Chondrocyte (in vitro differentiated cells): ENCODE results near the gene ARHGEF4. TPM values are rescaled to one million over a fixed set of nuclear protein-coding genes. Genes with fewer than 3 reads are reported as not detected.

Experiments
- DNase-seq: peaks from one replicate; pipeline ENCODE4 v3.0.0; 2021; ENCODE audit warnings: mixed read lengths, low spot score
- H3K27ac Mint-ChIP-seq: one replicate; pipeline ENCODE4 v1.8.0; 2021; ENCODE audit warnings: mild to moderate bottlenecking, moderate library complexity, mixed read lengths; ENCODE audit not compliant: unreplicated experiment
- H3K27me3 Mint-ChIP-seq: 2 replicates; pipeline ENCODE4 v1.8.0; 2021; ENCODE audit warnings: low read depth, mixed read lengths
- H3K36me3 Mint-ChIP-seq: 2 replicates; pipeline ENCODE4 v1.8.0; 2021; ENCODE audit warnings: low read depth, mixed read lengths
- H3K4me1 Mint-ChIP-seq: 2 replicates; pipeline ENCODE4 v1.8.0; 2021; ENCODE audit warnings: low read depth, mild to moderate bottlenecking, mixed read lengths
- H3K4me3 Mint-ChIP-seq: one replicate; pipeline ENCODE4 v1.8.0; 2021; ENCODE audit warnings: mild to moderate bottlenecking, moderate library complexity, mixed read lengths; ENCODE audit not compliant: unreplicated experiment
- H3K9me3 Mint-ChIP-seq: 2 replicates; pipeline ENCODE4 v1.8.0; 2021; ENCODE audit warnings: low read depth, mixed read lengths
- total RNA-seq: library from RNA; stranded (reverse); gene quantifications from 3 replicates; pipeline ENCODE4 v1.2.1, GENCODE V29; 2021
- TF ChIP-seq, protein P1 (sequence below): fragments of 200-600 bp; sonication (generic); IDR thresholded peaks from 2 replicates; pipeline ENCODE4 v1.5.0; 2021; ENCODE audit warnings: antibody characterized with exemption, mild to moderate bottlenecking, moderate library complexity

The ARHGEF4 gene
- total RNA-seq, 1 donor from 2014 or later, result 12.3 TPM

DNA sequence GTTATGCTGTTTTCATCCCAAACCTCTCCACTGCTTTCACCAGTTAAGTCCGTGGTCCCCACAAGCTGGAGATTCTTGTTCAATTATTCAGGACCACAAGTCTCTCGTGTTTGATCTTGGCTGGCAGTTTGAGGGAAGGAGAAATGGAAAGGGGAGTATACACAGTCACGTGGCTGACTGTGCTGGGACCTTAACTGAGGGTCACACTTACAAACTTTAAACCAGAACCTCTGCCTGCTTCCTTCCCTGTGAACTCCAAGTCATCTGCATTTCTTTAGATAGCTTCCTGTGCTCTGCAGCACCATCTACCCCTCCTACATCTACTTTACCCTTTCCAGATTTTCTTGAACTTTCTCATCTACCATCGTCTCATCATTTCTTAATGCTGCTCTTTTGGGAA is 91.7 kb downstream of the ARHGEF4 start:
- Mint-ChIP-seq H3K4me3 (no peak overlapping the region), H3K36me3 (no peaks in the 10 kb centered on the region), H3K27me3 (peaks cover 14% of the 10 kb centered on the region), H3K4me1 (no peaks in the 10 kb centered on the region), H3K9me3 (peaks cover 22% of the 10 kb centered on the region), H3K27ac (no peak overlapping the region)
- no peak for DNase-seq
- TF ChIP-seq, protein P1, sequence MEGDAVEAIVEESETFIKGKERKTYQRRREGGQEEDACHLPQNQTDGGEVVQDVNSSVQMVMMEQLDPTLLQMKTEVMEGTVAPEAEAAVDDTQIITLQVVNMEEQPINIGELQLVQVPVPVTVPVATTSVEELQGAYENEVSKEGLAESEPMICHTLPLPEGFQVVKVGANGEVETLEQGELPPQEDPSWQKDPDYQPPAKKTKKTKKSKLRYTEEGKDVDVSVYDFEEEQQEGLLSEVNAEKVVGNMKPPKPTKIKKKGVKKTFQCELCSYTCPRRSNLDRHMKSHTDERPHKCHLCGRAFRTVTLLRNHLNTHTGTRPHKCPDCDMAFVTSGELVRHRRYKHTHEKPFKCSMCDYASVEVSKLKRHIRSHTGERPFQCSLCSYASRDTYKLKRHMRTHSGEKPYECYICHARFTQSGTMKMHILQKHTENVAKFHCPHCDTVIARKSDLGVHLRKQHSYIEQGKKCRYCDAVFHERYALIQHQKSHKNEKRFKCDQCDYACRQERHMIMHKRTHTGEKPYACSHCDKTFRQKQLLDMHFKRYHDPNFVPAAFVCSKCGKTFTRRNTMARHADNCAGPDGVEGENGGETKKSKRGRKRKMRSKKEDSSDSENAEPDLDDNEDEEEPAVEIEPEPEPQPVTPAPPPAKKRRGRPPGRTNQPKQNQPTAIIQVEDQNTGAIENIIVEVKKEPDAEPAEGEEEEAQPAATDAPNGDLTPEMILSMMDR, result no peak

DNA sequence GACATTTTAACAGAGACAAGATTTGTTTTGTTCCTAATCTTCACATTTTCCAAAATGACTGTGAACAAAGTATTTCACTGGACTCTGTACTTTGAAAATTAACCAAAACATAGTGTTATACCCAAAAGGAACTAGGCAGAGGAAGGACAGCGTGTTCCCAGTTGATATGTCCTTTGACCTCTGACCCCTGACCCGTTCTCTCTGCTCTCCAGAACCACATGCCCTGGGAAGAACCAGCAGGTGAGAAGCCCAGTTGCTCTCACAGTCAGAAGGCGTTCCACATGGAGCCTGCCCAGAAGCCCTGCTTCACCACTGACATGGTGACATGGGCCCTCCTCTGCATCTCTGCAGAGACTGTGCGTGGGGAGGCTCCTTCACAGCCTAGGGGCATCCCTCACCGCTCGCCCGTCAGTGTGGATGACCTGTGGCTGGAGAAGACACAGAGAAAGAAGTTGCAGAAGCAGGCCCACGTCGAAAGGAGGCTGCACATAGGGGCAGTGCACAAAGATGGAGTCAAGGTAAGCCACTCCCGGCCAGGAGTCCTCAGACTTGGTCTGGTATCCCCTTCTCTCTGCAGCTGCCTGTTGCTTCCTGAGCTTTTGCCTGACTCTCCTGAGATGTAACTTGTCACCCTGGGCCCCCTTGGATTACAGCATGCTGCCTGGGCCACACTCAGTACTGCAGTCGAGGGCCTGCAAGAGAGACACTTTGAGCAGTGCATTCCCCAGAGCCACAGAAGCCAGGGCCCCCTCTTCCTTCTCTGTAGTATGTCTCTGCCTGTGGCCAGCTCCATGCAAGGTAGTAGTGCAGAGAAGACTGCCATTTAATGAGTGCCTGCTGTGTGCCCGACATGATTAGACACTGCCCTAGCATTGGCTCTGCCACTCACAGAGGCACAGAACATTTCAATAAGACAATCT is 94.3 kb downstream of the ARHGEF4 start:
- H3K9me3 Mint-ChIP-seq, result peaks cover 23% of the 10 kb centered on the region
- DNase-seq, result no peak
- no peak overlapping the region for H3K27ac Mint-ChIP-seq
- TF ChIP-seq, protein P1, result no peak
- H3K4me3 Mint-ChIP-seq, result no peak overlapping the region
- no peaks in the 10 kb centered on the region for H3K4me1 Mint-ChIP-seq
- no peaks in the 10 kb centered on the region for H3K36me3 Mint-ChIP-seq
- peaks cover 17% of the 10 kb centered on the region for H3K27me3 Mint-ChIP-seq

DNA sequence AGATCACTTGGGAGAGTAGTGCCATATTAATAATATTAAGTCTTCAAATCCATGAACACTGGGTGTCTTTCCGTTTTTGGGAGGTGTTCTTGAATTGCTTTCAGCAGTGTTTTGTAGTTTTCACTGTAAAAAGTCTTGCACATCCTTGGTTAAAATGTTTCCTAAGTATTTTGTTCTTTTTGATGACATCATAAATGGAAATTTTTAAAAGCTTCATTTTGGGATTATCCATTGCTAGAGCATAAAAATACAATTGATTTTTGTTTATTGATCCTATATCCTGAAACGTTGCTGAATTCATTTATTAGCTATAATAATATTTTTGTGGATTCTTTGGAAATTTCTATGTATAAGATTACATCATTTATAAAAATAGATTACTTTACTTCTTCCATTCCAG is 96.8 kb downstream of the ARHGEF4 start:
- TF ChIP-seq, protein P1, result no peak
- peaks cover 8% of the 10 kb centered on the region for H3K27me3 Mint-ChIP-seq
- H3K9me3 Mint-ChIP-seq, result peaks cover 19% of the 10 kb centered on the region
- DNase-seq, result no peak
- no peak overlapping the region for H3K4me3 Mint-ChIP-seq
- peaks cover 4% of the 10 kb centered on the region for H3K36me3 Mint-ChIP-seq
- H3K4me1 Mint-ChIP-seq, result no peaks in the 10 kb centered on the region
- H3K27ac Mint-ChIP-seq, result no peak overlapping the region

DNA sequence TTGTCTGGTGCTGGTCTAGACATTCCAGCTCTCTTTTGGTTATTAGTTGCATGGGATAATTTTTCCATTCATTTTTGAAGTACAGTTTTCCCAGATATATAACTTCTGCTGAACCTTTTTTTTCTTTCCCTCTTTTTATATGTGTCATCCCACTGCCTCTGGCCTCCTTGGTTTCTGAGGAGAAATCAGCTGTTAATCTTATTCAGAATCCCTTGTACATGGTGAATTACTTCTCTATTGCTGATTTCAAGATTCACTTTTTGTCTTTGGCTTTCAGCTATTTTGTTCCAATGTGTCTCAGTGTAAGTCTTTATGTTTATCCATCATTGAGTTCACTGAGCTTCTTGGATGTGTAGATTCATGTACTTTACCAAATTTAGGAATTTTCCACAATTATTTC is 99.7 kb downstream of the ARHGEF4 start:
- Mint-ChIP-seq H3K9me3 (peaks cover 19% of the 10 kb centered on the region), H3K36me3 (peaks cover 4% of the 10 kb centered on the region), H3K27me3 (peaks cover 4% of the 10 kb centered on the region), H3K4me3 (no peak overlapping the region), H3K27ac (no peak overlapping the region), H3K4me1 (no peaks in the 10 kb centered on the region)
- no peak for DNase-seq
- TF ChIP-seq, protein P1, result no peak

DNA sequence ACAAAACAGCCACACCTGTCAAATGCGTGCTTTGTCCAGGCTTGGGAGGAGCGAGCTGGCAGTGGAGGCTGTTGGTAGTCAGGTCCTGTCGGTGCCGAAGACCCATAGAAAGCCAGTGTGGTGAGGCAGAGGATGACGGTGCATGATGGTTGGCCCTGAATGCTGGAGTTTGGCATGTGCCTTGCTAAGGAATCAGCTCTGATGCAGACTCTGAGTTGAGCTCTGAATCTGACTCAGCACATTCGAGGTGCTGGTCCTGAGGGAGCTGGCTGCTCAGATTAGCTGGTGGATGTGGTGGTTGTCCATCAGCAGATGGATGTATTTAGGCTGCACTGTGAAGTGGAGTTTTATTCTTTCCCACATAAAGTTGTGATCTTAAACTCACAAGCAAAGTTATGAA is 111.3 kb downstream of the ARHGEF4 start:
- TF ChIP-seq, protein P1, result no peak
- no peaks in the 10 kb centered on the region for H3K27me3 Mint-ChIP-seq
- peaks cover 34% of the 10 kb centered on the region for H3K9me3 Mint-ChIP-seq
- no peak for DNase-seq
- H3K36me3 Mint-ChIP-seq, result peaks cover 1% of the 10 kb centered on the region
- H3K4me3 Mint-ChIP-seq, result no peak overlapping the region
- no peak overlapping the region for H3K27ac Mint-ChIP-seq
- H3K4me1 Mint-ChIP-seq, result no peaks in the 10 kb centered on the region
